Endothelial cell (in vitro differentiated cells): ENCODE data around the gene SIGLECL1. TPM values are rescaled to one million over a fixed set of nuclear protein-coding genes. Genes with fewer than 3 reads are reported as not detected.

ENCODE experiments used
- DNase-seq: peaks from one replicate; pipeline ENCODE4 v3.0.0; 2021; ENCODE audit warnings: low spot score
- H3K27ac Mint-ChIP-seq: one replicate; pipeline ENCODE4 v1.8.0; 2021; ENCODE audit warnings: mixed read lengths, inconsistent platforms; ENCODE audit not compliant: unreplicated experiment
- H3K27me3 Mint-ChIP-seq: one replicate; pipeline ENCODE4 v1.8.0; 2021; ENCODE audit warnings: mild to moderate bottlenecking, moderate library complexity, mixed read lengths, inconsistent platforms; ENCODE audit not compliant: unreplicated experiment
- H3K36me3 Mint-ChIP-seq: one replicate; pipeline ENCODE4 v1.8.0; 2021; ENCODE audit warnings: mild to moderate bottlenecking, low read depth, mixed read lengths, inconsistent platforms; ENCODE audit not compliant: unreplicated experiment
- H3K4me1 Mint-ChIP-seq: one replicate; pipeline ENCODE4 v1.8.0; 2021; ENCODE audit warnings: mild to moderate bottlenecking, mixed read lengths, inconsistent platforms; ENCODE audit not compliant: unreplicated experiment
- H3K4me3 Mint-ChIP-seq: one replicate; pipeline ENCODE4 v1.8.0; 2021; ENCODE audit warnings: mild to moderate bottlenecking, mixed read lengths, inconsistent platforms; ENCODE audit not compliant: unreplicated experiment
- H3K9me3 Mint-ChIP-seq: one replicate; pipeline ENCODE4 v1.8.0; 2021; ENCODE audit warnings: mixed read lengths, inconsistent platforms; ENCODE audit not compliant: unreplicated experiment
- CTCF ChIP-seq: fragments of 200-600 bp; sonication (generic); IDR thresholded peaks from one replicate; pipeline ENCODE4 v1.5.0; 2021; ENCODE audit warnings: antibody characterized with exemption; ENCODE audit not compliant: unreplicated experiment
- microRNA-seq: library from miRNA; unstranded; fragments of <30 nt; microRNA quantifications from one replicate; pipeline ENCODE4, GENCODE V29; 2020; ENCODE audit not compliant: unreplicated experiment
- total RNA-seq: library from RNA; stranded (reverse); fragmentation: NEBNext Ultra II Directional; extraction: Animal tissue kit (Norgen Biotek cat#: 25700); gene quantifications from one replicate; pipeline ENCODE4 v1.2.1, GENCODE V29; 2021; ENCODE audit not compliant: unreplicated experiment

Gene SIGLECL1
- total RNA-seq, 1 donor from 2014 or later = 2.8 TPM

DNA sequence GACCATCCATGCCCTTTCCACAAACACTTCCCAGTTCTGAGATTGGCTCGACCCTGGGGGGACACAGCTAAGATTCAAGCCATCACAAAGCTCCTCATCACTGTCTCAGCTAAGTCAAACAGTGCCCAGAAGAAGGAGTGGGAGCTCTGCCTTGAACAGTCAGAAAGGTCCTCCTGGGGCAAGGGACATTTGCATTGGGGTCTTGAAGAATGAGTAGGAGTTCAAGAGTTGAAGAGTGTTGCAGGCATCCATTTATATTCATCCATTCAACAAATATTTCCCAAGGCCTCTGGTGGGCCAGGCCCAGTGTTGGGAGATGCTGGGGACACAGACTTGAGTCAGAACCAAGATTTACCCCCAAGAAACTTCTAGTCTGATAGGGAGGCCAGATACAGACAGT is 67.1 kb downstream of the SIGLECL1 start:
- no peak overlapping the region for H3K27ac Mint-ChIP-seq
- H3K4me1 Mint-ChIP-seq = peaks cover 9% of the 10 kb centered on the region
- H3K27me3 Mint-ChIP-seq = peaks cover 17% of the 10 kb centered on the region
- peaks cover 35% of the 10 kb centered on the region for H3K36me3 Mint-ChIP-seq
- no peak overlapping the region for H3K4me3 Mint-ChIP-seq
- peaks cover 4% of the 10 kb centered on the region for H3K9me3 Mint-ChIP-seq
- TF ChIP-seq CTCF = no peak
- DNase-seq = no peak

Small RNA genes lying within 50 kb of the gene (microRNA-seq; reads per million reads assigned to microRNA genes)
- gene MIR8074 = not detected

Other genes with a start within 250 kb of the SIGLECL1 start
- not detected for gene KLK8, start 249.5 kb upstream of the SIGLECL1 start, total RNA-seq
- gene KLK10, start 231.4 kb upstream of the SIGLECL1 start, total RNA-seq = 11.1 TPM
- gene KLK11, start 224.5 kb upstream of the SIGLECL1 start, total RNA-seq = not detected
- not detected for gene KLK12, start 216.1 kb upstream of the SIGLECL1 start, total RNA-seq
- gene KLK13, start 186.0 kb upstream of the SIGLECL1 start, total RNA-seq = 0.67 TPM
- not detected for gene KLK14, start 168.2 kb upstream of the SIGLECL1 start, total RNA-seq
- gene CTU1, start 142.7 kb upstream of the SIGLECL1 start, total RNA-seq = 5.4 TPM
- 0.82 TPM for gene SIGLEC9, start 126.2 kb upstream of the SIGLECL1 start, total RNA-seq
- gene SIGLEC7, start 108.8 kb upstream of the SIGLECL1 start, total RNA-seq = not detected
- 21.7 TPM for gene CD33, start 26.0 kb upstream of the SIGLECL1 start, total RNA-seq
- gene IGLON5, start 60.6 kb downstream of the SIGLECL1 start, total RNA-seq = 114 TPM
- gene VSIG10L, start 91.1 kb downstream of the SIGLECL1 start, total RNA-seq = 5.9 TPM
- 55.1 TPM for gene ETFB, start 115.3 kb downstream of the SIGLECL1 start, total RNA-seq
- not detected for gene CLDND2, start 117.9 kb downstream of the SIGLECL1 start, total RNA-seq
- not detected for gene NKG7, start 121.6 kb downstream of the SIGLECL1 start, total RNA-seq
- not detected for gene LIM2, start 136.9 kb downstream of the SIGLECL1 start, total RNA-seq
- 0.21 TPM for gene C19orf84, start 139.5 kb downstream of the SIGLECL1 start, total RNA-seq
- not detected for gene SIGLEC10, start 166.6 kb downstream of the SIGLECL1 start, total RNA-seq
- gene SIGLEC8, start 207.4 kb downstream of the SIGLECL1 start, total RNA-seq = not detected
- gene CEACAM18, start 227.5 kb downstream of the SIGLECL1 start, total RNA-seq = not detected